GM12878 (cell line): ENCODE results near the gene ZNF547. TPM values are rescaled to one million over a fixed set of nuclear protein-coding genes. Genes with fewer than 3 reads are reported as not detected.

ENCODE experiments used
- ATAC-seq: fragments of 200-7000 bp; cut with Tn5 transposase; 3 replicates; pipeline ENCODE4 v1.9.1; 2020; ENCODE audit warnings: mild to moderate bottlenecking, moderate library complexity
- BruUV-seq: library from RNA; stranded (reverse); fragments of 400-500 nt; replicated peaks from 2 replicates; lab custom pipeline; 2021; lab: Mats Ljungman, UMichigan
- CTCF ChIA-PET: fragments of 300-600 bp; sonication (Branson Sonifier 250); formaldehyde crosslinking; extraction: SDS; loops from one replicate; lab custom pipeline; 2021; ENCODE audit warnings: inconsistent platforms; lab: Yijun Ruan, JAX
- POLR2A ChIA-PET: fragments of 350-600 bp; formaldehyde crosslinking; extraction: SDS; loops from one replicate; lab custom pipeline; 2021; ENCODE audit warnings: inconsistent platforms; lab: Charles Lee
- RAD21 ChIA-PET: fragments of 300-600 bp; sonication (Branson Sonifier 250); formaldehyde crosslinking; loops from one replicate; lab custom pipeline; 2023; ENCODE audit warnings: antibody characterized with exemption; ENCODE audit not compliant: unreplicated experiment; lab: Charles Lee
- SMC1A ChIA-PET: fragments of 300-600 bp; sonication (Branson Sonifier 250); formaldehyde crosslinking; loops from one replicate; lab custom pipeline; 2023; ENCODE audit not compliant: unreplicated experiment, uncharacterized antibody; lab: Charles Lee
- DNase-seq: peaks from one replicate; pipeline ENCODE4 v3.0.0-alpha.2; 2011; ENCODE audit warnings: low read depth, low spot score
- FAIRE-seq: peaks from 3 replicates; lab custom pipeline; 2011; peaks lifted over from hg19 to GRCh38; lab: Jason Lieb, UNC
- H2AFZ ChIP-seq: 2 replicates; pipeline ENCODE4 v1.6.0; 2011; ENCODE audit warnings: low read depth, low read length, control low read depth; ENCODE audit not compliant: control insufficient read depth
- H3K27ac ChIP-seq: 2 replicates; pipeline ENCODE4 v1.5.1; 2011; ENCODE audit warnings: control low read depth; ENCODE audit not compliant: control insufficient read depth, insufficient read depth
- H3K27me3 ChIP-seq, 2 experiments: replicated peaks in 1 of 2; 2 replicates each; pipeline versions ENCODE4 v1.6.0 to v1.6.1; 2011; ENCODE audit warnings: low read length in 1 of 2; ENCODE audit not compliant: control insufficient read depth in 2 of 2, insufficient read depth in 2 of 2
- H3K36me3 ChIP-seq, 2 experiments: 2 replicates each; pipeline ENCODE4 v1.5.1; 2011; ENCODE audit warnings: low read length in 1 of 2; ENCODE audit not compliant: control insufficient read depth in 2 of 2, insufficient read depth in 2 of 2
- H3K4me1 ChIP-seq: 2 replicates; pipeline ENCODE4 v1.6.1; 2011; ENCODE audit warnings: mild to moderate bottlenecking, low read length, moderate library complexity, mixed read lengths; ENCODE audit not compliant: control insufficient read depth, insufficient read depth
- H3K4me2 ChIP-seq: 2 replicates; pipeline ENCODE4 v1.6.0; 2011; ENCODE audit warnings: control low read depth; ENCODE audit not compliant: control insufficient read depth, insufficient read depth
- H3K4me3 ChIP-seq: fragments of 200-600 bp; sonication (generic); 2 replicates; pipeline ENCODE4 v1.5.1; 2016
- H3K79me2 ChIP-seq: 2 replicates; pipeline ENCODE4 v1.6.0; 2011; ENCODE audit warnings: low read length; ENCODE audit not compliant: control insufficient read depth, insufficient read depth
- H3K9ac ChIP-seq: 2 replicates; pipeline ENCODE4 v1.8.0; 2011; ENCODE audit warnings: low read length, control low read depth, mixed read lengths; ENCODE audit not compliant: control insufficient read depth, insufficient read depth
- H3K9me3 ChIP-seq: replicated peaks from 3 replicates; pipeline ENCODE4 v1.5.1; 2011; ENCODE audit warnings: mild to moderate bottlenecking, low read length; ENCODE audit not compliant: control insufficient read depth, insufficient read depth
- H4K20me1 ChIP-seq: 2 replicates; pipeline ENCODE4 v1.6.0; 2011; ENCODE audit not compliant: control insufficient read depth, insufficient read depth
- GABPA ChIP-seq: IDR thresholded peaks from 2 replicates; pipeline ENCODE4 v1.6.1; 2014; ENCODE audit warnings: antibody characterized with exemption, low read depth, mild to moderate bottlenecking, inconsistent platforms
- JUNB ChIP-seq: IDR thresholded peaks from 2 replicates; pipeline ENCODE4 v1.6.1; 2016; ENCODE audit warnings: antibody characterized with exemption, mild to moderate bottlenecking
- REST ChIP-seq: IDR thresholded peaks from 2 replicates; pipeline ENCODE4 v1.6.1; 2012; ENCODE audit warnings: mild to moderate bottlenecking, low read depth, low read length
- ZBTB33 ChIP-seq: fragments of 450-650 bp; IDR thresholded peaks from 2 replicates; pipeline ENCODE4 v1.6.1; 2017; ENCODE audit warnings: mild to moderate bottlenecking
- WGBS: methylation state at CpG from one replicate; pipeline ENCODE4 v1.1.6; 2016; ENCODE audit warnings: low lambda C conversion rate; ENCODE audit not compliant: insufficient replicate concordance, insufficient coverage; ENCODE audit errors: missing lambda C conversion rate; 5-methylcytosine and 5-hydroxymethylcytosine counted together
- in situ Hi-C: fragments of 300-500 bp; cut with MboI; formaldehyde crosslinking; loops from 9 replicates; pipeline ENCODE4 v1.14.3; 2018; ENCODE audit warnings: mixed read lengths
- intact Hi-C: fragments of 100-400 bp; cut with micrococcal nuclease; formaldehyde crosslinking; loops from one replicate; pipeline ENCODE4 v1.14.2; 2022; ENCODE audit not compliant: unreplicated experiment
- polyA plus RNA-seq, 11 experiments: library from polyadenylated mRNA; depleted of rRNA in 4 of 11; unstranded in 6 of 11; stranded (reverse) in 5 of 11; fragments of >200 nt; fragmentation: Nextera tagmentation in 4 of 11; fragmentation: Illumina TruSeq in 1 of 11; extraction: Ambion mirVana in 4 of 11; extraction: Trizol in 1 of 11; gene quantifications; 1 replicate in 1 of 11; 2 replicates in 10 of 11; pipeline versions ENCODE4 v1.2.1 to v1.2.3, GENCODE V29; 2011 to 2016; ENCODE audit warnings: inconsistent platforms in 2 of 11, missing spikeins in 2 of 11, low read depth in 1 of 11
- total RNA-seq, 4 experiments: library from RNA; depleted of rRNA in 3 of 4; stranded (reverse); fragments of >200 nt in 3 of 4; fragmentation: Illumina TruSeq in 1 of 4; extraction: Trizol in 1 of 4; gene quantifications; 2 replicates each; pipeline versions ENCODE4 v1.2.1 to v1.2.3, GENCODE V29; 2013 to 2021

Gene ZNF547
- total and polyA plus RNA-seq, 10 of the 15 experiments (the other 5 are each of a cell fraction or from before 2014, with no cell fraction given), result 2.3 to 6.0 (median 3.3) TPM

DNA sequence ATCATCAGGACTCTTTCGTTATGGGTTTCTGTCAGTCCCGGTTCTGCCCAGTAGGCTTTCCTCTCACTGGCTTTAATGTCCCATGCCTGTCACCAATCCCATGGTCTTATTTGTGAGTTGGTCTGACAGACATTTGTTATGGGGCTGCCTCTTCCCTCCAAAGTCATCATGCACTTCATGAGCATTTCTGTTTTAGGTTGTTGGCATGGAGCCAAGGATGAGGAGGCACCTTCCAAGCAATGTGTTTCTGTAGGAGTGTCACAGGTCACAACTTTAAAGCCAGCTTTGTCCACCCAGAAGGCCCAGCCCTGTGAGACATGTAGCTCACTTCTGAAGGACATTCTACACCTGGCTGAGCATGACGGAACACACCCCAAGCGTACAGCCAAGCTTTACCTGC lies 56.1 kb downstream of the ZNF547 start:
- H3K79me2 ChIP-seq, result no peaks in the 10 kb centered on the region
- no peak overlapping the region for H2AFZ ChIP-seq
- SMC1A ChIA-PET, result no interaction called here
- intact Hi-C loops (no loop called here), in situ Hi-C loops (no loop called here)
- POLR2A ChIA-PET, result no interaction called here
- RAD21 ChIA-PET, result no interaction called here
- no peak overlapping the region for H3K27ac ChIP-seq
- WGBS, result 99% methylated on average over 4 of the region's 4 CpGs
- no peaks in the 10 kb centered on the region for H4K20me1 ChIP-seq
- peaks cover 5 to 25% of the 10 kb centered on the region in 2 experiments for H3K36me3 ChIP-seq
- no peaks in the 10 kb centered on the region for H3K27me3 ChIP-seq
- DNase-seq (no peak), FAIRE-seq (no peak), ATAC-seq (no peak)
- H3K4me1 ChIP-seq, result no peaks in the 10 kb centered on the region
- peaks cover 25% of the 10 kb centered on the region for H3K9me3 ChIP-seq
- BruUV-seq, result no TSS peak
- no peak overlapping the region for H3K4me2 ChIP-seq
- CTCF ChIA-PET, result no interaction called here
- no peak overlapping the region for H3K9ac ChIP-seq
- TF ChIP-seq ZBTB33 (no peak), JUNB (no peak), REST (no peak), GABPA (no peak)
- H3K4me3 ChIP-seq, result no peak overlapping the region
